Stomach (tissue), 9 donors: ENCODE results near the gene SLC10A3. TPM values are rescaled to one million over a fixed set of nuclear protein-coding genes. Genes with fewer than 3 reads are reported as not detected.

ENCODE experiments used
- DNase-seq, 2 donors: peaks; one replicate each; pipeline versions ENCODE4 v3.0.0 to v3.0.0-alpha.2; 2013 to 2019
- H3K27ac ChIP-seq, 5 donors: fragments of 200-600 bp in 4 of 5; sonication (generic) in 4 of 5; one replicate each; pipeline ENCODE4 v1.5.1; 2013 to 2019; ENCODE audit warnings: mild to moderate bottlenecking in 1 of 5, moderate library complexity in 1 of 5
- H3K27me3 ChIP-seq, 3 donors: fragments of 200-600 bp; sonication (generic); one replicate each; pipeline ENCODE4 v1.5.1; 2017 to 2019; ENCODE audit warnings: mixed run types in 1 of 3
- H3K36me3 ChIP-seq, 4 donors: fragments of 200-600 bp; sonication (generic); 1 replicate in 3 of 4; 2 replicates in 1 of 4; pipeline ENCODE4 v1.5.1; 2016 to 2019
- H3K4me1 ChIP-seq, 4 donors: fragments of 200-600 bp; sonication (generic); one replicate each; pipeline ENCODE4 v1.5.1; 2016 to 2019
- H3K4me3 ChIP-seq, 4 donors: fragments of 200-600 bp; sonication (generic) in 3 of 4; one replicate each; pipeline ENCODE4 v1.5.1; 2016 to 2019; ENCODE audit warnings: mild to moderate bottlenecking in 1 of 4
- H3K9me3 ChIP-seq, 4 donors: fragments of 200-600 bp; sonication (generic); one replicate each; pipeline ENCODE4 v1.5.1; 2016 to 2019
- CTCF ChIP-seq, 7 experiments: fragments of 450-650 bp in 4 of 7; fragments of 200-600 bp in 3 of 7; sonication (generic) in 3 of 7; IDR thresholded peaks; one replicate each; pipeline ENCODE4 v1.5.1; 2016 to 2019; ENCODE audit warnings: antibody characterized with exemption in 7 of 7, control low read depth in 2 of 7, mild to moderate bottlenecking in 1 of 7
- EP300 ChIP-seq: sonication (generic); formaldehyde crosslinking; IDR thresholded peaks from one replicate; pipeline ENCODE4 v1.6.1; 2017; ENCODE audit warnings: antibody characterized with exemption
- POLR2A ChIP-seq, 4 donors: fragments of 450-650 bp; IDR thresholded peaks; one replicate each; pipeline ENCODE4 v1.6.1; 2016; ENCODE audit warnings: antibody characterized with exemption in 4 of 4, control low read depth in 2 of 4, mild to moderate bottlenecking in 1 of 4, moderate library complexity in 1 of 4
- POLR2AphosphoS5 ChIP-seq, 3 donors: sonication (generic); formaldehyde crosslinking; IDR thresholded peaks; one replicate each; pipeline ENCODE4 v1.6.1; 2016; ENCODE audit warnings: antibody characterized with exemption in 3 of 3
- WGBS, 5 donors: extraction: QIAGEN DNeasy Blood & Tissue Kit in 3 of 5; methylation state at CpG; one replicate each; pipeline versions ENCODE4 v1.1.5 to v1.1.7; 2013 to 2018; 5-methylcytosine and 5-hydroxymethylcytosine counted together
- intact Hi-C: fragments of 100-400 bp; cut with DNase I; formaldehyde crosslinking; loops from one replicate; pipeline ENCODE4 v1.15.1; 2023; ENCODE audit warnings: low total_unique reads
- polyA plus RNA-seq, 3 donors: library from polyadenylated mRNA; stranded (reverse); fragments of 200-250 nt; gene quantifications; one replicate each; pipeline ENCODE4 v1.2.3, GENCODE V29; 2013
- total RNA-seq, 5 donors: library from RNA; depleted of rRNA; stranded (reverse); fragments of >200 nt; gene quantifications; one replicate each; pipeline versions ENCODE4 v1.1.0 to v1.2.3, GENCODE V29; 2014 to 2016
- donor health status: healthy with polysubstance abuse.
- donor health status: Bipolar disorder and iron deficiency.
- donor health status: healthy.

The SLC10A3 gene
- total and polyA plus RNA-seq, 8 donors: 4.9 to 175 (median 12.9) TPM

GRCh38 chrX:154460326-154460725 is 30.1 kb downstream of the SLC10A3 start:
- WGBS, 5 donors: 84 to 92% (median 88%) methylated on average over 5 to 26 of the region's 26 CpGs
- Histone ChIP-seq H3K9me3 (peaks cover 0 to under 1% (median under 1%) of the 10 kb centered on the region in 4 donors), H3K4me1 (peaks cover 0 to 16% (median 15%) of the 10 kb centered on the region in 4 donors), H3K27me3 (no peaks in the 10 kb centered on the region), H3K4me3 (no peak overlapping the region), H3K36me3 (peaks cover 0 to 50% (median 32%) of the 10 kb centered on the region in 4 donors), H3K27ac (no peak overlapping the region)
- peak in 1 of 2 donors; percentile 28 for DNase-seq
- intact Hi-C loops: no loop called here
- TF ChIP-seq POLR2A (IDR thresholded peaks at IDR 0.05) (no peak), POLR2AphosphoS5 (IDR thresholded peaks at IDR 0.05) (no peak), CTCF (IDR thresholded peaks at IDR 0.05) (no peak), EP300 (no peak)

GRCh38 chrX:154459832-154460231 is 30.6 kb downstream of the SLC10A3 start:
- WGBS, 5 donors: 60 to 68% (median 63%) methylated on average over 1 to 14 of the region's 14 CpGs
- TF ChIP-seq POLR2A (IDR thresholded peaks at IDR 0.05) (no peak), CTCF (IDR thresholded peaks at IDR 0.05) (no peak), EP300 (no peak), POLR2AphosphoS5 (IDR thresholded peaks at IDR 0.05) (no peak)
- Histone ChIP-seq H3K27me3 (no peaks in the 10 kb centered on the region), H3K9me3 (peaks cover 0 to 5% (median 3%) of the 10 kb centered on the region in 4 donors), H3K36me3 (peaks cover 0 to 45% (median 27%) of the 10 kb centered on the region in 4 donors), H3K4me3 (peak overlapping the region in 3 of 4 donors; percentile 57 to 68 (median 64)), H3K4me1 (peaks cover 0 to 16% (median 15%) of the 10 kb centered on the region in 4 donors), H3K27ac (peak overlapping the region in 2 of 5 donors; percentile 77 to 79)
- peak in 1 of 2 donors; percentile 24 for DNase-seq
- intact Hi-C loops: no loop called here

DNA sequence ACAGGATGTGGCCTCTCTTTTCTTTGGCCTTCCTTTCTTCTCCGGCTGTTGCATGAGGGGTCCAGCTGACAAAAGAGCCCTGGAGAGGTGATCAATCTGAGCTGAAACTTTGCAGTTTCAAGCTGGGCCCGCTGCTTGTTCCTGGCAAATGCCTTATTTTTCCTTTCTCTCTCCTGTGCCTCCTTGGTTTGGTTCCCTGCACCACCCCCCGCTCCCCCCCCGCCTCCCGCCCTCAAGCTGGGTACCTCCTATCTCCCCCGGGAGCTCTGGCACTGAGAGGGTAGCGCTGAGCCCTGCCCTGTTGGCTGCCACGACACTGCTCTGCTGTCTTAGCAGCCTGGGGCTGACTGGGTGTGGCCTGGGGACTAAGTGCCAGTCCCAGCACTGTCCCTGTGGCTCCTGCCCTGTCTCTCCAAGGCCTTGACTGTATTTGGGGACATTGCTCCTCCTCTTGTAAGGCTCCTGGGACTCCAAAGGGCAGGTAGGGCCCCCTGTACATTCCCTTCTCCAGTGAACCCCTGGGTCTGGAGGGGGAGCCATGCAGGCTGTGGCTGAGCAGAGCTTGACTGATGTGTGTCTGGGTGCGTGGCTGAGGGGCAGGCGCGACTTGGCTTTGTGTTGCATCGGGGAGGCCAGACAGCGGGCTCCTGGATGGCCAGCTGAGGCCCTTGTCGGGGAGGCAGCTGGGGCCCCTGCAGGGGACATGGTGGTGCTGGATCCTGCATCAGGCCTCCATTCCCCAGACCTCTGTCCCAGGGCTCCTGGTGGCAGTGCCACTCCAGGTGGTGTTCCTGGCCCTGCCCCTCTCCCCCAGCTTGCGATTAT is 31.3 kb downstream of the SLC10A3 start:
- intact Hi-C loops: no loop called here
- TF ChIP-seq POLR2A (IDR thresholded peaks at IDR 0.05) (no peak), EP300 (no peak), POLR2AphosphoS5 (IDR thresholded peaks at IDR 0.05) (no peak), CTCF (IDR thresholded peaks at IDR 0.05) (no peak)
- peaks cover 0 to 38% (median 21%) of the 10 kb centered on the region in 4 donors for H3K36me3 ChIP-seq
- peaks cover 0 to 16% (median 15%) of the 10 kb centered on the region in 4 donors for H3K4me1 ChIP-seq
- H3K4me3 ChIP-seq: peak overlapping the region; percentile 57 to 68 (median 64)
- peaks cover 0 to 7% (median 3%) of the 10 kb centered on the region in 4 donors for H3K9me3 ChIP-seq
- peak; percentile 42 to 56 for DNase-seq
- H3K27me3 ChIP-seq: no peaks in the 10 kb centered on the region
- peak overlapping the region in 4 of 5 donors; percentile 42 to 79 (median 74) for H3K27ac ChIP-seq
- 1 to 49% (median 35%) methylated on average over 8 to 15 of the region's 15 CpGs for WGBS, 5 donors

DNA sequence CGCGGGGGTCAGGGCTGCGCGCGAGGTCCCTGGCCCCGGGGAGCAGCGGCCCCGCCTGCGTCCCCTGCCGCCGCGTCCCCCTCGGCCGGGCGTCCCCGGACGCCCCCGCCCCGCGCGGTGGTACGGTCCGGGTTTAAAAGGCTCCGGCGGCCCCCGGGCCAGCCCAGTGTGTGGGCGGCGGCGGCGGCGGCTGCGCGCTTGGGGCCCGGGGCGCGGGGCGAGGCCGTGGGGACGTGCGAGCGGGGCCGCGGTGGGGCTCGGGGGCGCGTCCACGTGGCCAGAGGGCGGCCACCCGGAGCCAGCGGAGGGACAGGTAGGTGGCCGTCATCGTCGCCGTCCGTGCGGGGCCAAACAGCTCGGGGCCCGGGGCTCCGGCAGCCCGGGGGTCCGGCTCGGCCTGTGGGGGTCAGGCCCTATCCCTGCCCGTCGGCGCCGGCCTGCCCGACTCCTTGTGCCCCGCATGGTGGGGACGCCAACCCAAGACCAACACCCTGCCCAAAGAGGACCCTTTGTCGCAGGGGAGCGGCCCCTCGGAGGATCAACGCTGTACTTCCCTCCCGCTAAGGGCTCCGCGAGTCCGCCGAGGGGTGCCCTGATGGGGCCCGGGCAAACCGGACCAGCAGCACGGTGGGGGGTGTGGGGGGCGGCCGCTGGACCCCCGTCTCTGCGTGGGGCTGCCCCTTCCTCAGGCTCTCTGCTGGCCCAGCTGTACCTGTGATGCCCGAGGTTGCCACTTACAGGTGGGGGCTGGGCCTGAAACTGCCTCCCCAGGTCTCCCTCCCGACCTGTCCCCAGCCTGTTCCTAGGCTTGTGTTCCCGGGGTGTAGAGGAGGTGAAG is 32.1 kb downstream of the SLC10A3 start, which contains the start of gene PLXNA3:
TSS of gene PLXNA3 (plus strand) at position 166 of the 838 bp plus-strand sequence. CDS start 1,903 bp downstream, outside the sequence.
- Histone ChIP-seq H3K27me3 (no peaks in the 10 kb centered on the region), H3K27ac (peak within 1 kb of the TSS; percentile 42 to 79 (median 72)), H3K4me1 (peaks cover 0 to 16% (median 15%) of the 10 kb centered on the region in 4 donors), H3K4me3 (peak within 1 kb of the TSS; percentile 57 to 68 (median 64)), H3K36me3 (peaks cover 0 to 30% (median 16%) of the 10 kb centered on the region in 4 donors), H3K9me3 (peaks cover 0 to 7% (median 3%) of the 10 kb centered on the region in 4 donors)
- peak; percentile 39 to 76 for DNase-seq
- 0 to 41% (median 12%) methylated on average over 8 to 57 of the region's 88 CpGs; no CpG with 5 or more reads in 1 of the 5 donors for WGBS, 5 donors
- TF ChIP-seq POLR2AphosphoS5 (IDR thresholded peaks at IDR 0.05): peak in 2 of 3 donors; percentile 24 to 54
- no peak for TF ChIP-seq CTCF (IDR thresholded peaks at IDR 0.05)
- intact Hi-C loops: no loop called here
